Measurements from ENCODE around the gene ZNF780B.

The ZNF780B gene

GRCh38 chr19:40023969-40024368, 32.1 kb downstream of the ZNF780B start:
- CTCF ChIA-PET, result no interaction called here
- WGBS (ENCODE audit: insufficient coverage), result 89% methylated on average over 3 of the region's 3 CpGs
- no peak for DNase-seq
- Histone ChIP-seq H3K4me3 (ENCODE audit: control insufficient read depth in 1 of 7, extremely low read depth in 1 of 7, insufficient read depth in 4 of 7, low read depth in 2 of 7, low read length in 6 of 7) (no peak overlapping the region), H3K36me3 (ENCODE audit: control insufficient read depth in 4 of 4, insufficient read depth in 4 of 4, low read length in 3 of 4) (no peaks in the 10 kb centered on the region), H3K9me3 (ENCODE audit: control extremely low read depth in 1 of 5, control insufficient read depth in 4 of 5, insufficient read depth in 2 of 5, low read depth in 1 of 5, low read length in 4 of 5) (peaks cover 9 to 58% (median 40%) of the 10 kb centered on the region in 5 experiments), H3K4me1 (ENCODE audit: control extremely low read depth in 1 of 4, control insufficient read depth in 4 of 4, insufficient read depth in 4 of 4, low read length in 3 of 4) (no peaks in the 10 kb centered on the region), H3K27ac (ENCODE audit: insufficient read depth in 1 of 2, low read depth in 1 of 2, low read length in 2 of 2, poor library complexity in 1 of 2, severe bottlenecking in 2 of 2) (no peak overlapping the region), H3K27me3 (replicated peaks in 2 of 5; ENCODE audit: control insufficient read depth in 4 of 5, insufficient read depth in 5 of 5, low read length in 4 of 5) (no peaks in the 10 kb centered on the region)
- POLR2A ChIA-PET, result no interaction called here

GRCh38 chr19:40013991-40014390, 42.0 kb downstream of the ZNF780B start:
- Histone ChIP-seq H3K4me3 (ENCODE audit: control insufficient read depth in 1 of 7, extremely low read depth in 1 of 7, insufficient read depth in 4 of 7, low read depth in 2 of 7, low read length in 6 of 7) (no peak overlapping the region), H3K27me3 (replicated peaks in 2 of 5; ENCODE audit: control insufficient read depth in 4 of 5, insufficient read depth in 5 of 5, low read length in 4 of 5) (no peaks in the 10 kb centered on the region), H3K36me3 (ENCODE audit: control insufficient read depth in 4 of 4, insufficient read depth in 4 of 4, low read length in 3 of 4) (peaks cover 19 to 53% (median 28%) of the 10 kb centered on the region in 4 experiments), H3K4me1 (ENCODE audit: control extremely low read depth in 1 of 4, control insufficient read depth in 4 of 4, insufficient read depth in 4 of 4, low read length in 3 of 4) (no peaks in the 10 kb centered on the region), H3K9me3 (ENCODE audit: control extremely low read depth in 1 of 5, control insufficient read depth in 4 of 5, insufficient read depth in 2 of 5, low read depth in 1 of 5, low read length in 4 of 5) (peaks cover 24 to 74% (median 35%) of the 10 kb centered on the region in 5 experiments), H3K27ac (ENCODE audit: insufficient read depth in 1 of 2, low read depth in 1 of 2, low read length in 2 of 2, poor library complexity in 1 of 2, severe bottlenecking in 2 of 2) (no peak overlapping the region)
- no peak for DNase-seq
- WGBS (ENCODE audit: insufficient coverage), result no CpG with 5 or more reads among the region's 4 CpGs
- ChIA-PET POLR2A (no interaction called here), CTCF (no interaction called here)

- DNase-seq, result no peak
- H3K36me3 ChIP-seq (ENCODE audit: control insufficient read depth in 4 of 4, insufficient read depth in 4 of 4, low read length in 3 of 4), result peaks cover 40 to 76% (median 47%) of the 10 kb centered on the region in 4 experiments
- no peaks in the 10 kb centered on the region for H3K4me1 ChIP-seq (ENCODE audit: control extremely low read depth in 1 of 4, control insufficient read depth in 4 of 4, insufficient read depth in 4 of 4, low read length in 3 of 4)
- ChIA-PET CTCF (no interaction called here), POLR2A (no interaction called here)
- H3K27ac ChIP-seq (ENCODE audit: insufficient read depth in 1 of 2, low read depth in 1 of 2, low read length in 2 of 2, poor library complexity in 1 of 2, severe bottlenecking in 2 of 2), result no peak overlapping the region
- H3K4me3 ChIP-seq (ENCODE audit: control insufficient read depth in 1 of 7, extremely low read depth in 1 of 7, insufficient read depth in 4 of 7, low read depth in 2 of 7, low read length in 6 of 7), result no peak overlapping the region
- no peaks in the 10 kb centered on the region for H3K27me3 ChIP-seq (replicated peaks in 2 of 5; ENCODE audit: control insufficient read depth in 4 of 5, insufficient read depth in 5 of 5, low read length in 4 of 5)
- H3K9me3 ChIP-seq (ENCODE audit: control extremely low read depth in 1 of 5, control insufficient read depth in 4 of 5, insufficient read depth in 2 of 5, low read depth in 1 of 5, low read length in 4 of 5), result peaks cover 15 to 55% (median 22%) of the 10 kb centered on the region in 5 experiments
Measured at GRCh38 chr19:40009674-40010073, 46.4 kb downstream of the ZNF780B start.

- DNase-seq, result peak in 2 of 3 donors; percentile 20
- peaks cover 24 to 48% (median 34%) of the 10 kb centered on the region in 4 experiments for H3K36me3 ChIP-seq (ENCODE audit: control insufficient read depth in 4 of 4, insufficient read depth in 4 of 4, low read length in 3 of 4)
- peak overlapping the region in 1 of 2 experiments; percentile 44 for H3K27ac ChIP-seq (ENCODE audit: insufficient read depth in 1 of 2, low read depth in 1 of 2, low read length in 2 of 2, poor library complexity in 1 of 2, severe bottlenecking in 2 of 2)
- no peaks in the 10 kb centered on the region for H3K27me3 ChIP-seq (replicated peaks in 2 of 5; ENCODE audit: control insufficient read depth in 4 of 5, insufficient read depth in 5 of 5, low read length in 4 of 5)
- H3K9me3 ChIP-seq (ENCODE audit: control extremely low read depth in 1 of 5, control insufficient read depth in 4 of 5, insufficient read depth in 2 of 5, low read depth in 1 of 5, low read length in 4 of 5), result peaks cover 0 to 25% (median 5%) of the 10 kb centered on the region in 5 experiments
- POLR2A ChIA-PET, result no interaction called here
- WGBS (ENCODE audit: insufficient coverage), result 100% methylated on average over 1 of the region's 1 CpG
- H3K4me1 ChIP-seq (ENCODE audit: control extremely low read depth in 1 of 4, control insufficient read depth in 4 of 4, insufficient read depth in 4 of 4, low read length in 3 of 4), result no peaks in the 10 kb centered on the region
- CTCF ChIA-PET, result no interaction called here
- H3K4me3 ChIP-seq (ENCODE audit: control insufficient read depth in 1 of 7, extremely low read depth in 1 of 7, insufficient read depth in 4 of 7, low read depth in 2 of 7, low read length in 6 of 7), result no peak overlapping the region
Measured at GRCh38 chr19:40006273-40006691, 49.7 kb downstream of the ZNF780B start.

GRCh38 chr19:40005691-40006272, 50.2 kb downstream of the ZNF780B start:
- H3K27me3 ChIP-seq (replicated peaks in 2 of 5; ENCODE audit: control insufficient read depth in 4 of 5, insufficient read depth in 5 of 5, low read length in 4 of 5), result no peaks in the 10 kb centered on the region
- 100% methylated on average over 2 of the region's 4 CpGs for WGBS (ENCODE audit: insufficient coverage)
- H3K9me3 ChIP-seq (ENCODE audit: control extremely low read depth in 1 of 5, control insufficient read depth in 4 of 5, insufficient read depth in 2 of 5, low read depth in 1 of 5, low read length in 4 of 5), result peaks cover 0 to 24% (median 5%) of the 10 kb centered on the region in 5 experiments
- peaks cover 24 to 46% (median 34%) of the 10 kb centered on the region in 4 experiments for H3K36me3 ChIP-seq (ENCODE audit: control insufficient read depth in 4 of 4, insufficient read depth in 4 of 4, low read length in 3 of 4)
- peak in 2 of 3 donors; percentile 18 to 52 for DNase-seq
- ChIA-PET POLR2A (no interaction called here), CTCF (no interaction called here)
- peak overlapping the region in 1 of 2 experiments; percentile 44 for H3K27ac ChIP-seq (ENCODE audit: insufficient read depth in 1 of 2, low read depth in 1 of 2, low read length in 2 of 2, poor library complexity in 1 of 2, severe bottlenecking in 2 of 2)
- no peak overlapping the region for H3K4me3 ChIP-seq (ENCODE audit: control insufficient read depth in 1 of 7, extremely low read depth in 1 of 7, insufficient read depth in 4 of 7, low read depth in 2 of 7, low read length in 6 of 7)
- no peaks in the 10 kb centered on the region for H3K4me1 ChIP-seq (ENCODE audit: control extremely low read depth in 1 of 4, control insufficient read depth in 4 of 4, insufficient read depth in 4 of 4, low read length in 3 of 4)

- H3K27me3 ChIP-seq (replicated peaks in 2 of 5; ENCODE audit: control insufficient read depth in 4 of 5, insufficient read depth in 5 of 5, low read length in 4 of 5), result no peaks in the 10 kb centered on the region
- peaks cover 0 to 7% (median under 1%) of the 10 kb centered on the region in 4 experiments for H3K36me3 ChIP-seq (ENCODE audit: control insufficient read depth in 4 of 4, insufficient read depth in 4 of 4, low read length in 3 of 4)
- ChIA-PET POLR2A (no interaction called here), CTCF (no interaction called here)
- H3K4me1 ChIP-seq (ENCODE audit: control extremely low read depth in 1 of 4, control insufficient read depth in 4 of 4, insufficient read depth in 4 of 4, low read length in 3 of 4), result peaks cover 12 to 21% (median 13%) of the 10 kb centered on the region in 4 experiments
- no peak overlapping the region for H3K27ac ChIP-seq (ENCODE audit: insufficient read depth in 1 of 2, low read depth in 1 of 2, low read length in 2 of 2, poor library complexity in 1 of 2, severe bottlenecking in 2 of 2)
- WGBS (ENCODE audit: insufficient coverage), result 100% methylated on average over 2 of the region's 4 CpGs
- no peak overlapping the region for H3K4me3 ChIP-seq (ENCODE audit: control insufficient read depth in 1 of 7, extremely low read depth in 1 of 7, insufficient read depth in 4 of 7, low read depth in 2 of 7, low read length in 6 of 7)
- peaks cover 0 to 8% (median 5%) of the 10 kb centered on the region in 5 experiments for H3K9me3 ChIP-seq (ENCODE audit: control extremely low read depth in 1 of 5, control insufficient read depth in 4 of 5, insufficient read depth in 2 of 5, low read depth in 1 of 5, low read length in 4 of 5)
- DNase-seq, result no peak
Measured at GRCh38 chr19:39998501-39998900, 57.5 kb downstream of the ZNF780B start.

- Histone ChIP-seq H3K27me3 (replicated peaks in 2 of 5; ENCODE audit: control insufficient read depth in 4 of 5, insufficient read depth in 5 of 5, low read length in 4 of 5) (no peaks in the 10 kb centered on the region), H3K9me3 (ENCODE audit: control extremely low read depth in 1 of 5, control insufficient read depth in 4 of 5, insufficient read depth in 2 of 5, low read depth in 1 of 5, low read length in 4 of 5) (peaks cover 0 to 12% (median 8%) of the 10 kb centered on the region in 5 experiments), H3K27ac (ENCODE audit: insufficient read depth in 1 of 2, low read depth in 1 of 2, low read length in 2 of 2, poor library complexity in 1 of 2, severe bottlenecking in 2 of 2) (peak overlapping the region; percentile 86 to 93), H3K4me1 (ENCODE audit: control extremely low read depth in 1 of 4, control insufficient read depth in 4 of 4, insufficient read depth in 4 of 4, low read length in 3 of 4) (peaks cover 12 to 21% (median 13%) of the 10 kb centered on the region in 4 experiments), H3K4me3 (ENCODE audit: control insufficient read depth in 1 of 7, extremely low read depth in 1 of 7, insufficient read depth in 4 of 7, low read depth in 2 of 7, low read length in 6 of 7) (peak overlapping the region in 6 of 7 experiments; percentile 86 to 99 (median 90)), H3K36me3 (ENCODE audit: control insufficient read depth in 4 of 4, insufficient read depth in 4 of 4, low read length in 3 of 4) (peaks cover 0 to 10% (median under 1%) of the 10 kb centered on the region in 4 experiments)
- 69% methylated on average over 5 of the region's 5 CpGs for WGBS (ENCODE audit: insufficient coverage)
- CTCF ChIA-PET, result no interaction called here
- DNase-seq, result peak in 2 of 3 donors; percentile 11 to 30
- POLR2A ChIA-PET, result interaction anchor here (0.7 kb wide), 1 partner anchor 93 kb away, joined by 3 read pairs; the partner anchor contains the start of gene ZNF780A
Measured at GRCh38 chr19:39997638-39998216, 58.3 kb downstream of the ZNF780B start.

All from common myeloid progenitor, CD34-positive (primary cell).